Endothelial cell of umbilical vein (primary cell): ENCODE measurements around the gene CALN1. TPM values are rescaled to one million over a fixed set of nuclear protein-coding genes. Genes with fewer than 3 reads are reported as not detected.

Source experiments
- BruUV-seq: library from RNA; stranded (reverse); fragments of 400-500 nt; replicated peaks from 2 replicates; lab custom pipeline; 2021; lab: Mats Ljungman, UMichigan
- CTCF ChIA-PET: fragments of 300-600, 350-600 bp; sonication (Branson Sonifier 250); formaldehyde crosslinking; loops from one replicate; lab custom pipeline; 2021; ENCODE audit warnings: antibody characterized with exemption, inconsistent platforms; lab: Charles Lee
- POLR2A ChIA-PET: fragments of 300-600, 350-600 bp; sonication (Branson Sonifier 250); formaldehyde crosslinking; loops from one replicate; lab custom pipeline; 2021; ENCODE audit warnings: antibody characterized with exemption, inconsistent platforms; lab: Charles Lee
- DNase-seq: peaks from one replicate; pipeline ENCODE4 v3.0.0-alpha.2; 2011; ENCODE audit warnings: low read depth, low spot score
- FAIRE-seq: peaks from 2 replicates; lab custom pipeline; 2011; peaks lifted over from hg19 to GRCh38; lab: Jason Lieb, UNC
- H2AFZ ChIP-seq: 2 replicates; pipeline ENCODE4 v1.6.0; 2012; ENCODE audit warnings: low read depth, low read length, control low read depth, inconsistent platforms
- H3K27ac ChIP-seq: 2 replicates; pipeline ENCODE4 v1.5.1; 2011; ENCODE audit warnings: low read depth, mild to moderate bottlenecking, control low read depth, low read length, moderate library complexity; ENCODE audit not compliant: insufficient read depth
- H3K27me3 ChIP-seq, 2 experiments: 2 replicates each; pipeline versions ENCODE4 v1.6.0 to v1.6.1; 2011; ENCODE audit warnings: low read length in 2 of 2, mixed read lengths in 1 of 2; ENCODE audit not compliant: control insufficient read depth in 2 of 2, insufficient read depth in 2 of 2
- H3K36me3 ChIP-seq, 2 experiments: 2 replicates in 1 of 2; 3 replicates in 1 of 2; pipeline ENCODE4 v1.5.1; 2011; ENCODE audit warnings: low read length in 2 of 2, mild to moderate bottlenecking in 1 of 2, moderate library complexity in 1 of 2; ENCODE audit not compliant: control insufficient read depth in 2 of 2, insufficient read depth in 2 of 2; ENCODE audit errors: extremely low read depth in 1 of 2
- H3K4me1 ChIP-seq: 3 replicates; pipeline ENCODE4 v1.5.1; 2011; ENCODE audit warnings: mild to moderate bottlenecking, low read length; ENCODE audit not compliant: control insufficient read depth, insufficient read depth; ENCODE audit errors: extremely low read depth
- H3K4me2 ChIP-seq: 2 replicates; pipeline ENCODE4 v1.6.1; 2011; ENCODE audit warnings: low read length, control low read depth, mixed read lengths; ENCODE audit not compliant: insufficient read depth
- H3K4me3 ChIP-seq, 3 experiments: fragments of 200-600 bp in 1 of 3; sonication (generic), shearing (Covaris generic) in 1 of 3; replicated peaks in 1 of 3; 2 replicates each; pipeline ENCODE4 v1.5.1; 2011 to 2016; ENCODE audit warnings: control low read depth in 3 of 3, low read length in 3 of 3, mild to moderate bottlenecking in 2 of 3, inconsistent platforms in 1 of 3, low read depth in 1 of 3, moderate library complexity in 1 of 3; ENCODE audit not compliant: insufficient read depth in 1 of 3
- H3K79me2 ChIP-seq: 2 replicates; pipeline ENCODE4 v1.6.0; 2012; ENCODE audit warnings: low read length, inconsistent platforms; ENCODE audit not compliant: control insufficient read depth, insufficient read depth
- H3K9ac ChIP-seq: replicated peaks from 2 replicates; pipeline ENCODE3; 2011; ENCODE audit warnings: low read length, control low read depth; ENCODE audit not compliant: insufficient read depth; ENCODE audit errors: extremely low read depth
- H3K9me1 ChIP-seq: replicated peaks from 3 replicates; pipeline ENCODE4 v1.6.0; 2011; ENCODE audit warnings: mild to moderate bottlenecking, low read length; ENCODE audit not compliant: control insufficient read depth, insufficient read depth; ENCODE audit errors: extremely low read depth
- H3K9me3 ChIP-seq: replicated peaks from 2 replicates; pipeline ENCODE4 v1.5.1; 2012; ENCODE audit warnings: low read length, inconsistent platforms; ENCODE audit not compliant: control insufficient read depth, insufficient read depth
- H4K20me1 ChIP-seq: replicated peaks from 2 replicates; pipeline ENCODE3; 2011; ENCODE audit warnings: mild to moderate bottlenecking, low read length; ENCODE audit not compliant: control insufficient read depth, insufficient read depth; ENCODE audit errors: extremely low read depth
- CTCF ChIP-seq, 2 donors: IDR thresholded peaks; 1 replicate in 1 of 2; 2 replicates in 1 of 2; pipeline ENCODE4 v1.5.1; 2011; ENCODE audit warnings: low read length in 2 of 2, mild to moderate bottlenecking in 2 of 2, moderate library complexity in 2 of 2, control low read depth in 1 of 2, inconsistent platforms in 1 of 2, low read depth in 1 of 2; ENCODE audit not compliant: insufficient read depth in 1 of 2; ENCODE audit errors: extremely low read depth in 1 of 2
- EZH2 ChIP-seq: IDR thresholded peaks from 2 replicates; pipeline ENCODE4 v1.6.1; 2012; ENCODE audit warnings: borderline replicate concordance, low read depth, mild to moderate bottlenecking, moderate library complexity, low read length, inconsistent platforms; ENCODE audit not compliant: severe bottlenecking
- FOS ChIP-seq: IDR thresholded peaks from 2 replicates; pipeline ENCODE4 v1.6.1; 2011; ENCODE audit warnings: mild to moderate bottlenecking, low read length, moderate library complexity, borderline replicate concordance; ENCODE audit not compliant: insufficient read depth
- GATA2 ChIP-seq: IDR thresholded peaks from 2 replicates; pipeline ENCODE4 v1.7.0; 2011; ENCODE audit warnings: low read depth, mild to moderate bottlenecking, moderate library complexity, mixed read lengths, low read length; ENCODE audit not compliant: insufficient read length, insufficient read depth
- JUN ChIP-seq: IDR thresholded peaks from 2 replicates; pipeline ENCODE4 v1.6.1; 2011; ENCODE audit warnings: borderline replicate concordance, low read depth; ENCODE audit not compliant: insufficient read length, insufficient read depth
- MAX ChIP-seq: IDR thresholded peaks from 2 replicates; pipeline ENCODE4 v1.6.1; 2011; ENCODE audit not compliant: insufficient read depth, insufficient read length
- MYC ChIP-seq: IDR thresholded peaks from one replicate; pipeline ENCODE4 v1.6.1; 2011; ENCODE audit warnings: mild to moderate bottlenecking, low read depth, low read length
- POLR2A ChIP-seq: IDR thresholded peaks from 2 replicates; pipeline ENCODE4 v1.6.1; 2012; ENCODE audit warnings: low read depth, mild to moderate bottlenecking, control low read depth, low read length
- POLR2AphosphoS5 ChIP-seq: IDR thresholded peaks from 2 replicates; pipeline ENCODE4 v1.6.1; 2012; ENCODE audit warnings: low read depth, mild to moderate bottlenecking, control low read depth, low read length, moderate library complexity; ENCODE audit not compliant: insufficient read depth
- dilution Hi-C: fragments of 300-500 bp; cut with MboI; formaldehyde crosslinking; loops from one replicate; pipeline ENCODE4 v1.15.0; 2019; ENCODE audit warnings: low sequenced_read_pairs; ENCODE audit not compliant: extremely low pct_ligation_motif_present
- intact Hi-C: fragments of 100-400 bp; cut with micrococcal nuclease; formaldehyde crosslinking; loops from one replicate; pipeline ENCODE4 v1.10.0; 2022
- polyA plus RNA-seq, 4 experiments: library from polyadenylated mRNA; depleted of rRNA in 3 of 4; stranded (reverse) in 3 of 4; unstranded in 1 of 4; fragments of >200 nt; gene quantifications; 2 replicates each; pipeline versions ENCODE4 v1.2.1 to v1.2.3, GENCODE V29; 2011 to 2012; ENCODE audit warnings: missing spikeins in 1 of 4
- total RNA-seq: library from RNA; stranded (reverse); gene quantifications from 2 replicates; pipeline ENCODE4 v1.2.3, GENCODE V29; 2021

CALN1 gene
- total and polyA plus RNA-seq, 2 donors (not counting 3 experiments of a cell fraction or from before 2014, with no cell fraction given) = not detected

DNA sequence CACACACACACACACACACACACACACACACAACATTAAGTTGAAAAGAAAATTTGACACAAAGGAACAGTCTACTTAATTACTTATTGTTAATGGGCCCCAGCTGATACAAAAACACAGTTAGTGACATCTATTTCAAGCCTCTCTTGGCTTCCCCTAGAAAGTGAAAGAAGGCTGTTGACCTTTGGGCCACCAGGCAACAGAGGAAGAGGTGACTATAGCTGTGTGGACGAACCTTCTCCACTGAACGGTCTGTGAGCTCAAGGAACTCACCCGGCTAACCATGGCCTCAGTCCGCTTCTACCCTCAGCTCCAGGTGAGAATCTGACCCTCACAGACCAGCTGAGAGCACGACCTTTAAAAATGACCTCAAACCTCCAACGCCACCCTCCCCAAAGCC, 32.9 kb upstream of the CALN1 start:
- DNase-seq (no peak), FAIRE-seq (no peak)
- intact Hi-C loops (no loop called here), dilution Hi-C loops (no loop called here)
- Histone ChIP-seq H3K4me3 (no peak overlapping the region), H3K9me3 (no peaks in the 10 kb centered on the region), H3K4me1 (no peaks in the 10 kb centered on the region), H3K9ac (no peak overlapping the region), H3K79me2 (no peaks in the 10 kb centered on the region), H4K20me1 (no peaks in the 10 kb centered on the region), H2AFZ (no peak overlapping the region), H3K4me2 (no peak overlapping the region), H3K9me1 (no peaks in the 10 kb centered on the region), H3K36me3 (no peaks in the 10 kb centered on the region), H3K27ac (no peak overlapping the region), H3K27me3 (no peaks in the 10 kb centered on the region)
- BruUV-seq = no TSS peak
- CTCF ChIA-PET = no interaction called here
- POLR2A ChIA-PET = no interaction called here
- TF ChIP-seq JUN (no peak), MAX (no peak), EZH2 (no peak), POLR2A (no peak), MYC (no peak), GATA2 (no peak), FOS (no peak), POLR2AphosphoS5 (no peak), CTCF (IDR thresholded peaks at IDR 0.05; ENCODE audit: extremely low read depth in 1 of 2, insufficient read depth in 1 of 2, low read depth in 1 of 2, low read length in 2 of 2) (no peak)
